Measurements from ENCODE around the gene PFKFB4. TPM values are rescaled to one million over a fixed set of nuclear protein-coding genes. Genes with fewer than 3 reads are reported as not detected.

Gene PFKFB4
- total RNA-seq, 1 donor from 2014 or later: 7.1 TPM

DNA sequence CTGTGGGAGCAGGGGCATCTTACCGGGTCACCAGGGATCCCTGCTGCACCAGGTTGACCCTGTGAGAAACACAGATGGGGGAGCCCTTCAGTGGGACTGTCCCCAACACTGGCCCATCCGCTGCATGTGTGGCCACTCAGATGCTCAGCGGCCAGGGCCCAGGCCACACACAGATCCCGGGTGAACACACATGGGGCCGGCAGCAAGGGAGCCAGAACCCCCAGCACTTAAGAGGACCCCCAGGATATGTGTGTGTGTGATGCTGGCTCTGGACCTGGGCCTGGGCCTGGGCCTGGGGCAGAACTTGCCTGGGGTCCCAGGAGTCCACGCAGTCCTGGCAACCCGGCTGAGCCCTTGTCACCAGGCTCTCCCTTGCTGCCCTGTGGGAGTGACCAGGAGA lies 11.9 kb upstream of the PFKFB4 start:
- TF ChIP-seq, protein P1, sequence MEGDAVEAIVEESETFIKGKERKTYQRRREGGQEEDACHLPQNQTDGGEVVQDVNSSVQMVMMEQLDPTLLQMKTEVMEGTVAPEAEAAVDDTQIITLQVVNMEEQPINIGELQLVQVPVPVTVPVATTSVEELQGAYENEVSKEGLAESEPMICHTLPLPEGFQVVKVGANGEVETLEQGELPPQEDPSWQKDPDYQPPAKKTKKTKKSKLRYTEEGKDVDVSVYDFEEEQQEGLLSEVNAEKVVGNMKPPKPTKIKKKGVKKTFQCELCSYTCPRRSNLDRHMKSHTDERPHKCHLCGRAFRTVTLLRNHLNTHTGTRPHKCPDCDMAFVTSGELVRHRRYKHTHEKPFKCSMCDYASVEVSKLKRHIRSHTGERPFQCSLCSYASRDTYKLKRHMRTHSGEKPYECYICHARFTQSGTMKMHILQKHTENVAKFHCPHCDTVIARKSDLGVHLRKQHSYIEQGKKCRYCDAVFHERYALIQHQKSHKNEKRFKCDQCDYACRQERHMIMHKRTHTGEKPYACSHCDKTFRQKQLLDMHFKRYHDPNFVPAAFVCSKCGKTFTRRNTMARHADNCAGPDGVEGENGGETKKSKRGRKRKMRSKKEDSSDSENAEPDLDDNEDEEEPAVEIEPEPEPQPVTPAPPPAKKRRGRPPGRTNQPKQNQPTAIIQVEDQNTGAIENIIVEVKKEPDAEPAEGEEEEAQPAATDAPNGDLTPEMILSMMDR (IDR thresholded peaks at IDR 0.05): no peak
- no peak overlapping the region for H3K27ac Mint-ChIP-seq (ENCODE audit: unreplicated experiment)
- no peak for DNase-seq (ENCODE audit: extremely low spot score, unreplicated experiment)
- no peaks in the 10 kb centered on the region for H3K27me3 Mint-ChIP-seq (ENCODE audit: unreplicated experiment)
- H3K36me3 Mint-ChIP-seq (ENCODE audit: unreplicated experiment): peaks cover 1% of the 10 kb centered on the region
- H3K4me3 Mint-ChIP-seq (ENCODE audit: unreplicated experiment): no peak overlapping the region
- H3K4me1 Mint-ChIP-seq (ENCODE audit: unreplicated experiment): peaks cover 30% of the 10 kb centered on the region
- H3K9me3 Mint-ChIP-seq (ENCODE audit: unreplicated experiment): no peaks in the 10 kb centered on the region

DNA sequence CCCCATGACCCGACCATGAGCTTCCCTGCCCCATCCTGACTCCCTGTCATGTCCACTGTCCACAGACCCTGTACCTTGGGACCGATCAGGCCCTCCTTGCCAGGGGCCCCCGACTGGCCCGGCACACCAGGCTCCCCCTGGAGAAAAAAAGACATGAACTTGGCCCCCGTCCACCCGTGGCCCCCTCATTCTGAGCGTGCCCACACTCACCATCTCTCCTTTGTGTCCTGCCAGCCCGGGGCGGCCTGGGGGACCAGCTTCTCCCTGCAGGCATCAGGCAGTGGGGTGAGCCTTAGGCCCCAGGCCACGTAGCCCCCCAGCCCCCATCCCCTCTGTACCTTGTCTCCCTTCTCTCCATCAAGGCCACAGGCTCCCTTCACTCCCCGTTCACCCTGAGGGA lies 10.9 kb upstream of the PFKFB4 start:
- peak overlapping the region; percentile 6 for H3K27ac Mint-ChIP-seq (ENCODE audit: unreplicated experiment)
- H3K4me1 Mint-ChIP-seq (ENCODE audit: unreplicated experiment): peaks cover 39% of the 10 kb centered on the region
- H3K36me3 Mint-ChIP-seq (ENCODE audit: unreplicated experiment): peaks cover 1% of the 10 kb centered on the region
- TF ChIP-seq, protein P1 (IDR thresholded peaks at IDR 0.05): no peak
- H3K27me3 Mint-ChIP-seq (ENCODE audit: unreplicated experiment): no peaks in the 10 kb centered on the region
- H3K9me3 Mint-ChIP-seq (ENCODE audit: unreplicated experiment): no peaks in the 10 kb centered on the region
- DNase-seq (ENCODE audit: extremely low spot score, unreplicated experiment): no peak
- H3K4me3 Mint-ChIP-seq (ENCODE audit: unreplicated experiment): no peak overlapping the region

DNA sequence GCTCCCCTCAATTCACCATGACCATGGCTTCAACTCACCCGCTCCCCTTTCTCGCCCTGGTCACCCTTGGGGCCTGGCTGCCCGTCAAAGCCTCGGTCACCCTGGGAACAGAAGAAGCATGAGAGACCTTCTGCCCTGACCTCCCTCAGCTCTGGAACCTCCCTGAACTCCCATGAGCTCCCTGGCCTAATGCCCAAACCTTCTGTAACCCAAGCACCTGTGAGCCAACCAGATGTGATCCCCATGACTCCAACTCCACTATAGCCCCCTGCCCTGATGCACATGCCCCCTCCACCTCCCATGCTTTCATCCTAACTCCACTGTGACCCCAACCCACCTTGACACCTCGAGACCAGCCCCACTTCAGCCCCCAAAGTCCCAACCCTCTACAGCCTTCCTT lies 10.5 kb upstream of the PFKFB4 start:
- H3K27me3 Mint-ChIP-seq (ENCODE audit: unreplicated experiment): no peaks in the 10 kb centered on the region
- peaks cover 1% of the 10 kb centered on the region for H3K36me3 Mint-ChIP-seq (ENCODE audit: unreplicated experiment)
- peak overlapping the region; percentile 13 for H3K27ac Mint-ChIP-seq (ENCODE audit: unreplicated experiment)
- no peak overlapping the region for H3K4me3 Mint-ChIP-seq (ENCODE audit: unreplicated experiment)
- TF ChIP-seq, protein P1 (IDR thresholded peaks at IDR 0.05): no peak
- peaks cover 40% of the 10 kb centered on the region for H3K4me1 Mint-ChIP-seq (ENCODE audit: unreplicated experiment)
- DNase-seq (ENCODE audit: extremely low spot score, unreplicated experiment): no peak
- H3K9me3 Mint-ChIP-seq (ENCODE audit: unreplicated experiment): no peaks in the 10 kb centered on the region

DNA sequence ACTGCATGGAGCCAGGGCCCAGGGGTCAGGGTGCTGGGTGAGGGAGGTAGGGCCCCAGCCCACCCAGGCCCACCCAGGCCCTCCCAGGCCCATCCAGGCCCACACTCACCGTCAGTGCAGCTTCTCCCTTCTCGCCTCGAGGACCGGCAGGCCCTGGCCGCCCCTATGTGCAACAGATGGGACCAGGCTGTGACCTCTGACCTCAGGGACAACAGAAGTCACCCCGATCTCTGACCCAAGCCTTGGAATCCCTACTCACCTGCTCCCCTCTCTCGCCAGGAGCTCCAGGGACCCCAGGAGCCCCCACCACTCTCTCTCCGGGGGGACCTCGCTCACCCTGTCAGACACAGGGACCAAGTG lies 9.8 kb upstream of the PFKFB4 start:
- no peaks in the 10 kb centered on the region for H3K9me3 Mint-ChIP-seq (ENCODE audit: unreplicated experiment)
- H3K36me3 Mint-ChIP-seq (ENCODE audit: unreplicated experiment): peaks cover 1% of the 10 kb centered on the region
- TF ChIP-seq, protein P1 (IDR thresholded peaks at IDR 0.05): no peak
- DNase-seq (ENCODE audit: extremely low spot score, unreplicated experiment): no peak
- H3K4me3 Mint-ChIP-seq (ENCODE audit: unreplicated experiment): no peak overlapping the region
- H3K27me3 Mint-ChIP-seq (ENCODE audit: unreplicated experiment): no peaks in the 10 kb centered on the region
- no peak overlapping the region for H3K27ac Mint-ChIP-seq (ENCODE audit: unreplicated experiment)
- peaks cover 41% of the 10 kb centered on the region for H3K4me1 Mint-ChIP-seq (ENCODE audit: unreplicated experiment)

DNA sequence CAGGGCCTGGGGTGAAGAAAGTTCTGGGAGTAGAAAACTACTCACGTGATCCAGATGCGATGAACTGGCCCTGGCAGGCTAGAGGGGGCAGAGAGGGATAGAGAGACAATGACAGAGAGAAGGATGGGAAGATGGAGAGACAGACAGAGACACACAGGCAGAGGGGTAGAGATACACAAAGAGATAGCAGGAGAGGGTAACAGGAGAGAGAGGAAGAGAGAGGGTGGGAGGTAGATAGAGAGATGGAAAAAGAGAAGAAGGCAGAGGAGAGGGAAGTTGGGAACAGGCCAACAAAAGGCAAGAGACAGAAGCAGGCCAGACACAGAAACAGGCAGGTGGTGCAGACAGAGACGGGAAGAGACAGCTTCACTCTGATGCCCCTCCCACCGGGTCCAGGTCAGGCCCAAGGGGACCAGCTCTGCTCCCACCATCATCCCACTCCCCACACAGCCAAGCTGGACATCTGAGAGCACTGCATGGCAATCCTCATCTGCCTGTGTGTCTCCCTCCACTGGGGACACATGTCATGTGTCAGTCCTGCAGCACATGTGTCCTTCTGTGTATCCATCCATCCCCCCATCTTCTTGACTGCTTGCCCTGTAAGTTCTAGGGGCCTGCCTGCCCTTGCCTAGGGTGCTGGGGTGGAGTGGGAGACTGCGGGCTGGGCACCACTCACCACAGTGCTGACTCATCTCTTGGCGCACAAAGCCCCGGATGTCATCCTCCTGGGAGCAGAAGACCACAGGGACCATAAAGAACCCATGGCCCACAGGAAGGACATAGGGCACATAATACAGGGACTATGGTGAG lies 9.2 kb upstream of the PFKFB4 start:
- DNase-seq (ENCODE audit: extremely low spot score, unreplicated experiment): no peak
- Mint-ChIP-seq H3K27ac (ENCODE audit: unreplicated experiment) (peak overlapping the region; percentile 84), H3K36me3 (ENCODE audit: unreplicated experiment) (peaks cover 1% of the 10 kb centered on the region), H3K27me3 (ENCODE audit: unreplicated experiment) (no peaks in the 10 kb centered on the region), H3K9me3 (ENCODE audit: unreplicated experiment) (no peaks in the 10 kb centered on the region), H3K4me1 (ENCODE audit: unreplicated experiment) (peaks cover 47% of the 10 kb centered on the region), H3K4me3 (ENCODE audit: unreplicated experiment) (no peak overlapping the region)
- TF ChIP-seq, protein P1 (IDR thresholded peaks at IDR 0.05): no peak
